IPS-18c (cell line): ENCODE results near the gene DTWD2.
"Not testable (repeated sequence)": the region's sequence is repeated elsewhere in the genome, so short reads cannot be mapped to it uniquely, and the experiment has no call there.

Experiments
- H3K4me3 ChIP-seq: 2 replicates; pipeline ENCODE4 v1.7.0; 2013; ENCODE audit warnings: low read depth, mild to moderate bottlenecking, low read length, moderate library complexity; ENCODE audit not compliant: insufficient read depth
- H3K9me3 ChIP-seq: one replicate; pipeline ENCODE4 v1.6.1; 2013; ENCODE audit warnings: mild to moderate bottlenecking, low read length, moderate library complexity; ENCODE audit not compliant: control insufficient read depth, insufficient read depth

Gene DTWD2

GRCh38 chr5:119010206-119010605 lies 21.9 kb upstream of the DTWD2 start:
- H3K4me3 ChIP-seq: no peak overlapping the region
- no peaks in the 10 kb centered on the region for H3K9me3 ChIP-seq

- no peak overlapping the region for H3K4me3 ChIP-seq
- no peaks in the 10 kb centered on the region for H3K9me3 ChIP-seq
Observed at GRCh38 chr5:119009131-119009530, 20.8 kb upstream of the DTWD2 start.

DNA sequence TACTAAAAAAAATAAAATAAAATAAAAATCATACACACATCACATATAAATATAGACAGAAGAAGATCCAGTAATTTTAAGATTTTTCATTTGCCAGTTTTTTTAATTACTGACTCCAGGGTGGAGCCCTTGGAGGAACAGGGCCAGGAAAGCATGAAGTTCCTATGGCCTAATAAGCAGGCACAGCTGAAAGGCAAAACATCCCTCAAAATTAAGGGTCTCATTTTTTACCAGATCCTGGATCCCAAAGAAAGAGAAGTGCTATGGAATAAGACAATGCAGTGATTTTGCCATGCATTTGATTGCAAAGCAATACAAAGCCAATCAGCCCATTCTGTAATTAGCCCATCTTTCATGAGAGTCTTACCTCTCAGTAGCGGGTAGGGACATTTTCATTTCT lies 11.3 kb upstream of the DTWD2 start:
- peak overlapping the region; percentile 15; the same call in 1 of the 2 replicates for H3K4me3 ChIP-seq
- H3K9me3 ChIP-seq: peaks cover 14% of the 10 kb centered on the region

GRCh38 chr5:118998861-118999260 lies 10.5 kb upstream of the DTWD2 start:
- peaks cover 14% of the 10 kb centered on the region for H3K9me3 ChIP-seq
- not testable (repeated sequence) for H3K4me3 ChIP-seq

DNA sequence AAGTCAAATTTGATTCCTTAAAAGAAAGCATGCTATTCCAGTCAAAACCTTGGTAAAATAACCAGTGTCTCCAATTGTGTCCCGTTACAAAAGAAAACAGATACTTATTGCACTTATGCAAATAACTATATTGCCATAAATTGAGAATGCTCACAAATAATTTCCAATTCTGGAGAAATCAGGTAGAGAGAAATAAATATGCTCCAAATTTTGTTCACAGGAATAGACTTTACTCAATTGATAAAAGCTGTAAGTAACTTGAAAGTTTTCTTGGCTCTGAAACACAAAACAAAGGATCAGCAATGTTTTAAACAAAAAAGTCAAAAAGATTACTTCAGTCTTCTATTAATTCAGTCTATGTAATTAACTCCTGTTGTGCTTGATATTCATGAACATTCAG lies 7.8 kb upstream of the DTWD2 start:
- H3K9me3 ChIP-seq: peaks cover 12% of the 10 kb centered on the region

DNA sequence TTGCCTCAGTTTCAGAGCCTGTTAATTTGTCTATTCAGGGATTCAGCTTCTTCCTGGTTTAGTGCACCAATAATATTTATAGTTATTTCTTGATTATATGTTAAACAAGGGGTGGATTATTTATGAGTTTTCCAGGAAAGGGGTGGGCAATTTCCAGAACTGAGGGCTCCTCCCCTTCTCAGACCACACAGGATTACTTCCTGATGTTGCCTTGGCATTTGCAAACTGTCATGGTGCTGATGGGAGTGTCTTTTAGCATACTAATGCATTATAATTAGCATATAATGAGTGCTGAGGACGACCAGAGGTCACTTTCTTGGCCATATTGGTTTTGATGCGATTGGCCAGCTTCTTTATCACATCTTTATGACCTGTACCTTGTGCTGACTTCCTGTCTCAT lies 6.2 kb upstream of the DTWD2 start:
- Histone ChIP-seq H3K9me3 (peaks cover 5% of the 10 kb centered on the region), H3K4me3 (no peak overlapping the region)

More for the DNA sequence above, 7.8 kb upstream of the DTWD2 start:
- no peak overlapping the region for H3K4me3 ChIP-seq

DNA sequence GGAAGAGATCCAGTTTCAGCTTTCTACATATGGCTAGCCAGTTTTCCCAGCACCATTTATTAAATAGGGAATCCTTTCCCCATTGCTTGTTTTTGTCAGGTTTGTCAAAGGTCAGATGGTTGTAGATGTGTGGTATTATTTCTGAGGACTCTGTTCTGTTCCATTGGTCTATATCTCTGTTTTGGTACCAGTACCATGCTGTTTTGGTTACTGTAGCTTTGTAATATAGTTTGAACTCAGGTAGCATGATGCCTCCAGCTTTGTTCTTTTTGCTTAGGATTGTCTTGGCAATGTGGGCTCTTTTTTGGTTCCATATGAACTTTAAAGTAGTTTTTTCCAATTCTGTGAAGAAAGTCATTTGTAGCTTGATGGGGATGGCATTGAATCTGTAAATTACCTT lies 4.8 kb upstream of the DTWD2 start:
- H3K9me3 ChIP-seq, H3K4me3 ChIP-seq: not testable (repeated sequence)

DNA sequence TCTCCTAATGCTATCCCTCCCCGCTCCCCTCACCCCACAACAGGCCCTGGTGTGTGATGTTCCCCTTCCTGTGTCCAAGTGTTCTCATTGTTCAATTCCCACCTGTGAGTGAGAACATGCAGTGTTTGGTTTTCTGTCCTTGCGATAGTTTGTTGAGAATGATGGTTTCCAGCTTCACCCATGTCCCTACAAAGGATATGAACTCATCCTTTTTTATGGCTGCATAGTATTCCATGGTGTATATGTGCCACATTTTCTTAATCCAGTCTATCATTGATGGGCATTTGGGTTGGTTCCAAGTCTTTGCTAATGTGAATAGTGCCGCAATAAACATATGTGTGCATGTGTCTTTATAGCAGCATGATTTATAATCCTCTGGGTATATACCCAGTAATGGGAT lies 3.7 kb upstream of the DTWD2 start:
- not testable (repeated sequence) for H3K9me3 ChIP-seq, H3K4me3 ChIP-seq

GRCh38 chr5:118990582-118990981 lies 2.2 kb upstream of the DTWD2 start:
- H3K9me3 ChIP-seq: no peaks in the 10 kb centered on the region
- no peak overlapping the region for H3K4me3 ChIP-seq

DNA sequence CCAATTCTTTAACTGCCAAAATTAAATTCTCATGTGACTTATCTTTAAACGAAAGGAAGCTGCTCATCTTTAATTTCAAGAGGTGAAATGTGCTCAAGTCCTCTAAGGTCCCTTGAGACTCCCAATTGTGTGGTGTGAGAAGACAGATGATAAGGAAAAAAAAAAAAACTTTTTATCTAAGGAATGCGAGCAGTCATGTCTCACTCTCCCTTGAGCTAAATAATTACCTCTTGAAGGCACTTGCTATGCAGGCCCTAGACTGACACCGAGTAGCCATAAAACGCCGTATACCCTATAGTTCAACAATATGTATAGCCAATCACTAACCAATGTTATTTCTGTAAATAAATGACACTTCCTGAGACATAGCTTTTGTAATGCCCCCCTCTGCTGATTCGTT lies 1.5 kb upstream of the DTWD2 start:
- no peaks in the 10 kb centered on the region for H3K9me3 ChIP-seq
- no peak overlapping the region for H3K4me3 ChIP-seq

GRCh38 chr5:118988866-118989180 lies 476 bp upstream of the DTWD2 start:
- Histone ChIP-seq H3K4me3 (peak overlapping the region; percentile 59), H3K9me3 (no peaks in the 10 kb centered on the region)

- no peaks in the 10 kb centered on the region for H3K9me3 ChIP-seq
- no peak overlapping the region for H3K4me3 ChIP-seq
Observed at GRCh38 chr5:118984602-118985001, 3.7 kb downstream of the DTWD2 start.

DNA sequence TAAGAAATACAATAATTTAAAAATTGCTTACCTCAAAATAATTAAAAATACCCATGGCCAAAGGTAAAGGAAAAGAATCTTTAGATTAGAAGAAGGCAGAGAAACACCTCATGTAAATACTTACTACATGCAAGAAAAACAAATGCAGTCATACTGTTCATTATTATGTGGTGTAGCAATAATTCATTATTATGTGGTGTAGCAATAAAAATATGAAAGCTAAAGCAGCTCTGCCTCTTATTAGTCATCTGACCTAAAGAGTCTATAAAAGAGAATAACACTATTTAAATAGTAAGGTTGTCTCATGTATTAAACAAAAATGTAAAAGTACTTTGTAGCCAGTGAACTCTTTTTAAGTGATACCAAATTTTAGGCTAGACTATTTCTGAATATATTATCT lies 6.6 kb downstream of the DTWD2 start:
- Histone ChIP-seq H3K4me3 (no peak overlapping the region), H3K9me3 (peaks cover 2% of the 10 kb centered on the region)

GRCh38 chr5:118980438-118980837 lies 7.9 kb downstream of the DTWD2 start:
- Histone ChIP-seq H3K9me3 (peaks cover 2% of the 10 kb centered on the region), H3K4me3 (no peak overlapping the region)

DNA sequence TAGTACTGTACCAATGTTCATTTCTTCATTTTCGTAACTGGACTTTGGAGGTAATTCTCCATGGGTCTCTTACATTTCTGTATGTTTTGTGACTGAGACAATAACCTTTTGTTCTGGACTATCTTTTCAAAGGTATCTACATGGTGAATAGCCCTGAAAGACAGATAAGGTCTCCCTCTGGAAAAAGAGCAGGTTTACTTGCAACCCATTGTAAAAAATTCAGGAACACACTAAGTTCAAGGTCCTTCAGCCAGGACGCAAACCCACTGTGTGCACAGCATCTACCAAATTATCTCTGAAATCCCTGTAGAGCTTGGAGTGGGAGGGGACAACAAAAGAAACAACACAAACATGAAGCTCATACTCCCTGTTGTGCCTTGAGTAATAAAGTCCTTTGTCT lies 8.3 kb downstream of the DTWD2 start:
- no peak overlapping the region for H3K4me3 ChIP-seq
- H3K9me3 ChIP-seq: peaks cover 2% of the 10 kb centered on the region

DNA sequence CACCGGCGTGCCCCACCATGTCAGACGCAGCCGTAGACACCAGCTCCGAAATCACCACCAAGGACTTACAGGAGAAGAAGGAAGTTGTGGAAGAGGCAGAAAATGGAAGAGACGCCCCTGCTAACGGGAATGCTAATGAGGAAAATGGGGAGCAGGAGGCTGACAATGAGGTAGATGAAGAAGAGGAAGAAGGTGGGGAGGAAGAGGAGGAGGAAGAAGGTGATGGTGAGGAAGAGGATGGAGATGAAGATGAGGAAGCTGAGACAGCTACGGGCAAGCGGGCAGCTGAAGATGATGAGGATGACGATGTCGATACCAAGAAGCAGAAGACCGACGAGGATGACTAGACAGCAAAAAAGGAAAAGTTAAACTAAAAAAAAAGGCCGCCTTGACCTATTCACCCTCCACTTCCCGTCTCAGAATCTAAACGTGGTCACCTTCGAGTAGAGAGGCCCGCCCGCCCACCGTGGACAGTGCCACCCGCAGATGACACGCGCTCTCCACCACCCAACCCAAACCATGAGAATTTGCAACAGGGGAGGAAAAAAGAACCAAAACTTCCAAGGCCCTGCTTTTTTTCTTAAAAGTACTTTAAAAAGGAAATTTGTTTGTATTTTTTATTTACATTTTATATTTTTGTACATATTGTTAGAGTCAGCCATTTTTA lies 14.4 kb downstream of the DTWD2 start:
- not testable (repeated sequence) for H3K9me3 ChIP-seq, H3K4me3 ChIP-seq

GRCh38 chr5:118968925-118969375 lies 19.4 kb downstream of the DTWD2 start:
- no peak overlapping the region for H3K4me3 ChIP-seq
- H3K9me3 ChIP-seq: no peaks in the 10 kb centered on the region

GRCh38 chr5:118968406-118968911 lies 19.9 kb downstream of the DTWD2 start:
- H3K4me3 ChIP-seq: no peak overlapping the region
- no peaks in the 10 kb centered on the region for H3K9me3 ChIP-seq

GRCh38 chr5:118967059-118967508 lies 21.3 kb downstream of the DTWD2 start:
- Histone ChIP-seq H3K4me3 (no peak overlapping the region), H3K9me3 (no peaks in the 10 kb centered on the region)
